ENCODE results near the gene NLRC5.

DNA sequence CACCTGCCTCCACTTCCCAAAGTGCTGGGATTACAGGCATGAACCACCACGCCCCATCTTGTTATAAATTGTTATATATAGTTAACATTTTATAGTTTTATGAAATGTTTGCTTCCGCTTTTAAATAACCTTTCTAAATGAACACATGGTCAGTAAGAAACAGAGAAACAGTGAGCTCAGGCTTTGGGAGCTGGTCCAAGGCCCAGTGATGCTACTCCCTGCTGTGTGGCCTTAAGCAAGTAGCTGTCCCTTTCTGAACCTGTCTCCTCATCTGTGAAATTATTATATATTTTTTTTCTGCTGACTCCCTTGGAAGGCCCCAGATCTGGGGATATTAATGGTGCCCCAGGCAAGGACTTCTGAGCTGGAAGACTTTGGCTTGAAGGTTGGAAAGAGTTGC, 122.1 kb downstream of the NLRC5 start:
- TF ChIP-seq, protein P1, sequence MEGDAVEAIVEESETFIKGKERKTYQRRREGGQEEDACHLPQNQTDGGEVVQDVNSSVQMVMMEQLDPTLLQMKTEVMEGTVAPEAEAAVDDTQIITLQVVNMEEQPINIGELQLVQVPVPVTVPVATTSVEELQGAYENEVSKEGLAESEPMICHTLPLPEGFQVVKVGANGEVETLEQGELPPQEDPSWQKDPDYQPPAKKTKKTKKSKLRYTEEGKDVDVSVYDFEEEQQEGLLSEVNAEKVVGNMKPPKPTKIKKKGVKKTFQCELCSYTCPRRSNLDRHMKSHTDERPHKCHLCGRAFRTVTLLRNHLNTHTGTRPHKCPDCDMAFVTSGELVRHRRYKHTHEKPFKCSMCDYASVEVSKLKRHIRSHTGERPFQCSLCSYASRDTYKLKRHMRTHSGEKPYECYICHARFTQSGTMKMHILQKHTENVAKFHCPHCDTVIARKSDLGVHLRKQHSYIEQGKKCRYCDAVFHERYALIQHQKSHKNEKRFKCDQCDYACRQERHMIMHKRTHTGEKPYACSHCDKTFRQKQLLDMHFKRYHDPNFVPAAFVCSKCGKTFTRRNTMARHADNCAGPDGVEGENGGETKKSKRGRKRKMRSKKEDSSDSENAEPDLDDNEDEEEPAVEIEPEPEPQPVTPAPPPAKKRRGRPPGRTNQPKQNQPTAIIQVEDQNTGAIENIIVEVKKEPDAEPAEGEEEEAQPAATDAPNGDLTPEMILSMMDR (IDR thresholded peaks at IDR 0.05), result no peak
- TF ChIP-seq POLR2A (IDR thresholded peaks at IDR 0.05), result no peak

All from vagina (tissue), 2 donors.